GM12878 (cell line): ENCODE results near the gene HMCN2. TPM values are rescaled to one million over a fixed set of nuclear protein-coding genes. Genes with fewer than 3 reads are reported as not detected.

ENCODE experiments used
- ATAC-seq: fragments of 200-7000 bp; cut with Tn5 transposase; 3 replicates; pipeline ENCODE4 v1.9.1; 2020; ENCODE audit warnings: mild to moderate bottlenecking, moderate library complexity
- BruUV-seq: library from RNA; stranded (reverse); fragments of 400-500 nt; replicated peaks from 2 replicates; lab custom pipeline; 2021; lab: Mats Ljungman, UMichigan
- CTCF ChIA-PET: fragments of 300-600 bp; sonication (Branson Sonifier 250); formaldehyde crosslinking; extraction: SDS; loops from one replicate; lab custom pipeline; 2021; ENCODE audit warnings: inconsistent platforms; lab: Yijun Ruan, JAX
- POLR2A ChIA-PET: fragments of 350-600 bp; formaldehyde crosslinking; extraction: SDS; loops from one replicate; lab custom pipeline; 2021; ENCODE audit warnings: inconsistent platforms; lab: Charles Lee
- RAD21 ChIA-PET: fragments of 300-600 bp; sonication (Branson Sonifier 250); formaldehyde crosslinking; loops from one replicate; lab custom pipeline; 2023; ENCODE audit warnings: antibody characterized with exemption; ENCODE audit not compliant: unreplicated experiment; lab: Charles Lee
- SMC1A ChIA-PET: fragments of 300-600 bp; sonication (Branson Sonifier 250); formaldehyde crosslinking; loops from one replicate; lab custom pipeline; 2023; ENCODE audit not compliant: unreplicated experiment, uncharacterized antibody; lab: Charles Lee
- DNase-seq: peaks from one replicate; pipeline ENCODE4 v3.0.0-alpha.2; 2011; ENCODE audit warnings: low read depth, low spot score
- FAIRE-seq: peaks from 3 replicates; lab custom pipeline; 2011; peaks lifted over from hg19 to GRCh38; lab: Jason Lieb, UNC
- H2AFZ ChIP-seq: 2 replicates; pipeline ENCODE4 v1.6.0; 2011; ENCODE audit warnings: low read depth, low read length, control low read depth; ENCODE audit not compliant: control insufficient read depth
- H3K27ac ChIP-seq: 2 replicates; pipeline ENCODE4 v1.5.1; 2011; ENCODE audit warnings: control low read depth; ENCODE audit not compliant: control insufficient read depth, insufficient read depth
- H3K27me3 ChIP-seq, 2 experiments: replicated peaks in 1 of 2; 2 replicates each; pipeline versions ENCODE4 v1.6.0 to v1.6.1; 2011; ENCODE audit warnings: low read length in 1 of 2; ENCODE audit not compliant: control insufficient read depth in 2 of 2, insufficient read depth in 2 of 2
- H3K36me3 ChIP-seq, 2 experiments: 2 replicates each; pipeline ENCODE4 v1.5.1; 2011; ENCODE audit warnings: low read length in 1 of 2; ENCODE audit not compliant: control insufficient read depth in 2 of 2, insufficient read depth in 2 of 2
- H3K4me1 ChIP-seq: 2 replicates; pipeline ENCODE4 v1.6.1; 2011; ENCODE audit warnings: mild to moderate bottlenecking, low read length, moderate library complexity, mixed read lengths; ENCODE audit not compliant: control insufficient read depth, insufficient read depth
- H3K4me2 ChIP-seq: 2 replicates; pipeline ENCODE4 v1.6.0; 2011; ENCODE audit warnings: control low read depth; ENCODE audit not compliant: control insufficient read depth, insufficient read depth
- H3K4me3 ChIP-seq: fragments of 200-600 bp; sonication (generic); 2 replicates; pipeline ENCODE4 v1.5.1; 2016
- H3K79me2 ChIP-seq: 2 replicates; pipeline ENCODE4 v1.6.0; 2011; ENCODE audit warnings: low read length; ENCODE audit not compliant: control insufficient read depth, insufficient read depth
- H3K9ac ChIP-seq: 2 replicates; pipeline ENCODE4 v1.8.0; 2011; ENCODE audit warnings: low read length, control low read depth, mixed read lengths; ENCODE audit not compliant: control insufficient read depth, insufficient read depth
- H3K9me3 ChIP-seq: replicated peaks from 3 replicates; pipeline ENCODE4 v1.5.1; 2011; ENCODE audit warnings: mild to moderate bottlenecking, low read length; ENCODE audit not compliant: control insufficient read depth, insufficient read depth
- H4K20me1 ChIP-seq: 2 replicates; pipeline ENCODE4 v1.6.0; 2011; ENCODE audit not compliant: control insufficient read depth, insufficient read depth
- ATF3 ChIP-seq: IDR thresholded peaks from 2 replicates; pipeline ENCODE4 v1.6.1; 2011; ENCODE audit warnings: low read depth, mild to moderate bottlenecking, low read length, moderate library complexity, borderline replicate concordance; ENCODE audit errors: extremely low read depth
- BHLHE40 ChIP-seq, 2 experiments: fragments of 450-650 bp in 1 of 2; IDR thresholded peaks; 2 replicates each; pipeline ENCODE4 v1.6.1; 2011 to 2017; ENCODE audit warnings: low read depth in 2 of 2, borderline replicate concordance in 1 of 2, improper control_type of control experiment in 1 of 2, low read length in 1 of 2, mild to moderate bottlenecking in 1 of 2
- FOS ChIP-seq: IDR thresholded peaks from 3 replicates; pipeline ENCODE4 v1.6.1; 2011; ENCODE audit warnings: borderline replicate concordance; ENCODE audit not compliant: insufficient read length; ENCODE audit errors: extremely low read depth
- IRF4 ChIP-seq: IDR thresholded peaks from 2 replicates; pipeline ENCODE4 v1.6.1; 2011; ENCODE audit warnings: low read depth, low read length
- KLF5 ChIP-seq: fragments of 450-650 bp; IDR thresholded peaks from 2 replicates; pipeline ENCODE4 v1.6.1; 2014; ENCODE audit warnings: mild to moderate bottlenecking; ENCODE audit not compliant: partially characterized antibody
- LARP7 ChIP-seq: fragments of 450-650 bp; IDR thresholded peaks from 2 replicates; pipeline ENCODE4 v1.6.1; 2017; ENCODE audit warnings: mild to moderate bottlenecking
- MEF2A ChIP-seq: IDR thresholded peaks from 2 replicates; pipeline ENCODE4 v1.6.1; 2011; ENCODE audit warnings: low read depth, mild to moderate bottlenecking, low read length, moderate library complexity; ENCODE audit not compliant: insufficient read depth
- MEF2B ChIP-seq: fragments of 450-650 bp; IDR thresholded peaks from 2 replicates; pipeline ENCODE4 v1.6.1; 2018; ENCODE audit warnings: mild to moderate bottlenecking, moderate library complexity; ENCODE audit not compliant: partially characterized antibody, poor library complexity, severe bottlenecking
- NFYA ChIP-seq: IDR thresholded peaks from 2 replicates; pipeline ENCODE4 v1.6.1; 2011; ENCODE audit warnings: low read depth, mild to moderate bottlenecking, low read length, improper control_type of control experiment, borderline replicate concordance
- NRF1 ChIP-seq: conservative IDR thresholded peaks from 2 replicates; pipeline ENCODE4 v1.6.1; 2011; ENCODE audit warnings: mild to moderate bottlenecking, low read depth, low read length, improper control_type of control experiment
- PAX8 ChIP-seq: fragments of 450-650 bp; IDR thresholded peaks from 2 replicates; pipeline ENCODE4 v1.6.1; 2017; ENCODE audit warnings: mild to moderate bottlenecking, moderate library complexity
- RFX5 ChIP-seq: IDR thresholded peaks from 2 replicates; pipeline ENCODE4 v1.6.1; 2011; ENCODE audit warnings: low read depth, low read length, improper control_type of control experiment
- SMARCA5 ChIP-seq: fragments of 450-650 bp; IDR thresholded peaks from 2 replicates; pipeline ENCODE4 v1.6.1; 2017; ENCODE audit warnings: mild to moderate bottlenecking
- SREBF2 ChIP-seq: IDR thresholded peaks from 2 replicates; pipeline ENCODE4 v1.6.1; 2012; ENCODE audit warnings: mild to moderate bottlenecking, low read length
- TARDBP ChIP-seq: IDR thresholded peaks from 2 replicates; pipeline ENCODE4 v1.6.1; 2016; ENCODE audit warnings: borderline replicate concordance
- TCF3 ChIP-seq: IDR thresholded peaks from 2 replicates; pipeline ENCODE4 v1.6.1; 2012; ENCODE audit warnings: low read depth, mild to moderate bottlenecking, low read length, borderline replicate concordance; ENCODE audit not compliant: insufficient read depth
- YY1 ChIP-seq: IDR thresholded peaks from 2 replicates; pipeline ENCODE4 v1.6.1; 2011; ENCODE audit warnings: low read depth, mild to moderate bottlenecking, low read length
- ZBED1 ChIP-seq: IDR thresholded peaks from 2 replicates; pipeline ENCODE4 v1.6.1; 2016; ENCODE audit warnings: borderline replicate concordance
- WGBS: methylation state at CpG from one replicate; pipeline ENCODE4 v1.1.6; 2016; ENCODE audit warnings: low lambda C conversion rate; ENCODE audit not compliant: insufficient replicate concordance, insufficient coverage; ENCODE audit errors: missing lambda C conversion rate; 5-methylcytosine and 5-hydroxymethylcytosine counted together
- in situ Hi-C: fragments of 300-500 bp; cut with MboI; formaldehyde crosslinking; loops from 9 replicates; pipeline ENCODE4 v1.14.3; 2018; ENCODE audit warnings: mixed read lengths
- intact Hi-C: fragments of 100-400 bp; cut with micrococcal nuclease; formaldehyde crosslinking; loops from one replicate; pipeline ENCODE4 v1.14.2; 2022; ENCODE audit not compliant: unreplicated experiment
- polyA plus RNA-seq, 11 experiments: library from polyadenylated mRNA; depleted of rRNA in 4 of 11; unstranded in 6 of 11; stranded (reverse) in 5 of 11; fragments of >200 nt; fragmentation: Nextera tagmentation in 4 of 11; fragmentation: Illumina TruSeq in 1 of 11; extraction: Ambion mirVana in 4 of 11; extraction: Trizol in 1 of 11; gene quantifications; 1 replicate in 1 of 11; 2 replicates in 10 of 11; pipeline versions ENCODE4 v1.2.1 to v1.2.3, GENCODE V29; 2011 to 2016; ENCODE audit warnings: inconsistent platforms in 2 of 11, missing spikeins in 2 of 11, low read depth in 1 of 11
- total RNA-seq, 4 experiments: library from RNA; depleted of rRNA in 3 of 4; stranded (reverse); fragments of >200 nt in 3 of 4; fragmentation: Illumina TruSeq in 1 of 4; extraction: Trizol in 1 of 4; gene quantifications; 2 replicates each; pipeline versions ENCODE4 v1.2.1 to v1.2.3, GENCODE V29; 2013 to 2021
- TF ChIP-seq, protein P1 (sequence below): fragments of 450-650 bp; IDR thresholded peaks from 2 replicates; pipeline ENCODE4 v1.6.1; 2017; ENCODE audit warnings: mild to moderate bottlenecking, moderate library complexity

Gene HMCN2
- total and polyA plus RNA-seq, 10 of the 15 experiments (the other 5 are each of a cell fraction or from before 2014, with no cell fraction given), result 0.04 TPM; not detected in 9

DNA sequence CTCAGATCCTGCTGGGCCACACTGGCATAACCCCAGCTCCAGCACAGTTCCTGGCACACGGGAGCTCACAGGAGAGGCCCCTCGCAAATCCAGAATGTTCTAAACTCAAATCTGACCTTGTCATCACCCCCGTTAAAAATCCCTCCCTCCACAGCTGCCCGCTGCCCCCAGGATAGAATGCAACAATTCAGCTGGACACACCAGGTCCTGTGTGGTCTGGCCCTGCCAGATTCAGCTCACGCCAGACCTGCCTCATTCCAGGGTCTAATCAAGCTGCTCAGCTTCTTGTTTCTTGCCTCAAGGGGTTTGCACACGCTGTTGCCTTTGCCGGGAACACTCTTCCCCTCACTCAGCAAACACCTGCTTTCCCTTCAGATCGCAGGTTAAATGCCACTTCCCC, 134.2 kb downstream of the HMCN2 start (continued):
- TF ChIP-seq, protein P1, sequence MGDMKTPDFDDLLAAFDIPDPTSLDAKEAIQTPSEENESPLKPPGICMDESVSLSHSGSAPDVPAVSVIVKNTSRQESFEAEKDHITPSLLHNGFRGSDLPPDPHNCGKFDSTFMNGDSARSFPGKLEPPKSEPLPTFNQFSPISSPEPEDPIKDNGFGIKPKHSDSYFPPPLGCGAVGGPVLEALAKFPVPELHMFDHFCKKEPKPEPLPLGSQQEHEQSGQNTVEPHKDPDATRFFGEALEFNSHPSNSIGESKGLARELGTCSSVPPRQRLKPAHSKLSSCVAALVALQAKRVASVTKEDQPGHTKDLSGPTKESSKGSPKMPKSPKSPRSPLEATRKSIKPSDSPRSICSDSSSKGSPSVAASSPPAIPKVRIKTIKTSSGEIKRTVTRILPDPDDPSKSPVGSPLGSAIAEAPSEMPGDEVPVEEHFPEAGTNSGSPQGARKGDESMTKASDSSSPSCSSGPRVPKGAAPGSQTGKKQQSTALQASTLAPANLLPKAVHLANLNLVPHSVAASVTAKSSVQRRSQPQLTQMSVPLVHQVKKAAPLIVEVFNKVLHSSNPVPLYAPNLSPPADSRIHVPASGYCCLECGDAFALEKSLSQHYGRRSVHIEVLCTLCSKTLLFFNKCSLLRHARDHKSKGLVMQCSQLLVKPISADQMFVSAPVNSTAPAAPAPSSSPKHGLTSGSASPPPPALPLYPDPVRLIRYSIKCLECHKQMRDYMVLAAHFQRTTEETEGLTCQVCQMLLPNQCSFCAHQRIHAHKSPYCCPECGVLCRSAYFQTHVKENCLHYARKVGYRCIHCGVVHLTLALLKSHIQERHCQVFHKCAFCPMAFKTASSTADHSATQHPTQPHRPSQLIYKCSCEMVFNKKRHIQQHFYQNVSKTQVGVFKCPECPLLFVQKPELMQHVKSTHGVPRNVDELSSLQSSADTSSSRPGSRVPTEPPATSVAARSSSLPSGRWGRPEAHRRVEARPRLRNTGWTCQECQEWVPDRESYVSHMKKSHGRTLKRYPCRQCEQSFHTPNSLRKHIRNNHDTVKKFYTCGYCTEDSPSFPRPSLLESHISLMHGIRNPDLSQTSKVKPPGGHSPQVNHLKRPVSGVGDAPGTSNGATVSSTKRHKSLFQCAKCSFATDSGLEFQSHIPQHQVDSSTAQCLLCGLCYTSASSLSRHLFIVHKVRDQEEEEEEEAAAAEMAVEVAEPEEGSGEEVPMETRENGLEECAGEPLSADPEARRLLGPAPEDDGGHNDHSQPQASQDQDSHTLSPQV, result no peak
- no peak for TF ChIP-seq KLF5
- TF ChIP-seq TARDBP, result no peak
- no peak for TF ChIP-seq SREBF2
- TF ChIP-seq RFX5, result no peak
- no peak for TF ChIP-seq ATF3
- no peak for TF ChIP-seq PAX8
- TF ChIP-seq NFYA, result no peak
- TF ChIP-seq LARP7, result no peak

- TF ChIP-seq SMARCA5 (no peak), MEF2B (no peak), FOS (no peak), PAX8 (no peak), ZBED1 (no peak), TCF3 (no peak), BHLHE40 (IDR thresholded peaks at IDR 0.05; ENCODE audit: borderline replicate concordance in 1 of 2, low read depth in 2 of 2, low read length in 1 of 2) (no peak), YY1 (no peak), NRF1 (no peak), SREBF2 (no peak), MEF2A (no peak), IRF4 (no peak)
- Histone ChIP-seq H3K36me3 (no peaks in the 10 kb centered on the region), H3K4me3 (no peak overlapping the region), H2AFZ (no peak overlapping the region), H3K27ac (no peak overlapping the region), H3K4me2 (no peak overlapping the region), H3K27me3 (peaks cover 0 to 4% of the 10 kb centered on the region in 2 experiments; a peak in 3 of 4 replicates), H3K9me3 (no peaks in the 10 kb centered on the region; the same call in 2 of the 3 replicates), H3K9ac (no peak overlapping the region), H3K4me1 (no peaks in the 10 kb centered on the region), H3K79me2 (no peaks in the 10 kb centered on the region), H4K20me1 (no peaks in the 10 kb centered on the region)
- SMC1A ChIA-PET, result no interaction called here
- CTCF ChIA-PET, result interaction anchor here (1.5 kb wide), 1 partner anchor 158 kb away, joined by 3 read pairs; no protein-coding TSS in a partner anchor
- RAD21 ChIA-PET, result no interaction called here
- BruUV-seq, result no TSS peak
- no peak for DNase-seq
- FAIRE-seq, result no peak
- POLR2A ChIA-PET, result no interaction called here
- intact Hi-C loops, result no loop called here
- ATAC-seq, result no peak
- 52% methylated on average over 8 of the region's 8 CpGs for whole genome bisulfite sequencing
- in situ Hi-C loops, result no loop called here
These were observed 135.3 kb downstream of the HMCN2 start for GRCh38 chr9:130400870-130401269.
